ENCODE data around the gene MN1.

MN1 gene

GRCh38 chr22:27715106-27715505 is 86.5 kb downstream of the MN1 start:
- TF ChIP-seq EZH2phosphoT487 (IDR thresholded peaks at IDR 0.05; ENCODE audit: borderline replicate concordance, low read length) = no peak
- no peak for TF ChIP-seq CTCF (IDR thresholded peaks at IDR 0.05; ENCODE audit: low read depth, low read length, poor library complexity, severe bottlenecking)

GRCh38 chr22:27714068-27714467 is 87.5 kb downstream of the MN1 start:
- no peak overlapping the region for H3K4me2 ChIP-seq (ENCODE audit: low read length)
- no peaks in the 10 kb centered on the region for H3F3A ChIP-seq (ENCODE audit: control insufficient read depth, insufficient read depth)
- H3K27me3 ChIP-seq (ENCODE audit: control insufficient read depth, low read length) = no peaks in the 10 kb centered on the region
- no peak overlapping the region for H3K27ac ChIP-seq (ENCODE audit: low read depth, low read length)
- H3K4me1 ChIP-seq (ENCODE audit: control insufficient read depth, low read length) = no peaks in the 10 kb centered on the region
- H3K9me3 ChIP-seq (ENCODE audit: control insufficient read depth, insufficient read depth, low read length) = no peaks in the 10 kb centered on the region
- no peak overlapping the region for H3K4me3 ChIP-seq (ENCODE audit: low read length)
- H3K79me2 ChIP-seq (ENCODE audit: control insufficient read depth, low read length) = no peaks in the 10 kb centered on the region
- TF ChIP-seq EZH2phosphoT487 (IDR thresholded peaks at IDR 0.05; ENCODE audit: borderline replicate concordance, low read length) = no peak
- TF ChIP-seq CTCF (IDR thresholded peaks at IDR 0.05; ENCODE audit: low read depth, low read length, poor library complexity, severe bottlenecking) = no peak
- no peaks in the 10 kb centered on the region for H3K36me3 ChIP-seq (ENCODE audit: control insufficient read depth, low read length)
- no peaks in the 10 kb centered on the region for H3K9me2 ChIP-seq (replicated peaks; ENCODE audit: control insufficient read depth, low read length)
- no peaks in the 10 kb centered on the region for H4K20me1 ChIP-seq (ENCODE audit: control insufficient read depth, insufficient read depth, low read depth, low read length)

More at GRCh38 chr22:27715106-27715505, 86.5 kb downstream of the MN1 start:
- no peaks in the 10 kb centered on the region for H3K27me3 ChIP-seq (ENCODE audit: control insufficient read depth, low read length)
- H3K4me3 ChIP-seq (ENCODE audit: low read length) = no peak overlapping the region
- H3K27ac ChIP-seq (ENCODE audit: low read depth, low read length) = no peak overlapping the region
- no peaks in the 10 kb centered on the region for H3F3A ChIP-seq (ENCODE audit: control insufficient read depth, insufficient read depth)
- H3K36me3 ChIP-seq (ENCODE audit: control insufficient read depth, low read length) = no peaks in the 10 kb centered on the region
- no peaks in the 10 kb centered on the region for H3K9me3 ChIP-seq (ENCODE audit: control insufficient read depth, insufficient read depth, low read length)
- no peaks in the 10 kb centered on the region for H4K20me1 ChIP-seq (ENCODE audit: control insufficient read depth, insufficient read depth, low read depth, low read length)
- no peaks in the 10 kb centered on the region for H3K9me2 ChIP-seq (replicated peaks; ENCODE audit: control insufficient read depth, low read length)
- no peaks in the 10 kb centered on the region for H3K4me1 ChIP-seq (ENCODE audit: control insufficient read depth, low read length)
- H3K79me2 ChIP-seq (ENCODE audit: control insufficient read depth, low read length) = no peaks in the 10 kb centered on the region
- no peak overlapping the region for H3K4me2 ChIP-seq (ENCODE audit: low read length)

- no peak overlapping the region for H3K4me3 ChIP-seq (ENCODE audit: low read length)
- no peaks in the 10 kb centered on the region for H3K4me1 ChIP-seq (ENCODE audit: control insufficient read depth, low read length)
- TF ChIP-seq EZH2phosphoT487 (IDR thresholded peaks at IDR 0.05; ENCODE audit: borderline replicate concordance, low read length) = no peak
- TF ChIP-seq CTCF (IDR thresholded peaks at IDR 0.05; ENCODE audit: low read depth, low read length, poor library complexity, severe bottlenecking) = no peak
- no peaks in the 10 kb centered on the region for H3K79me2 ChIP-seq (ENCODE audit: control insufficient read depth, low read length)
- no peak overlapping the region for H3K27ac ChIP-seq (ENCODE audit: low read depth, low read length)
- no peaks in the 10 kb centered on the region for H3K36me3 ChIP-seq (ENCODE audit: control insufficient read depth, low read length)
- no peak overlapping the region for H3K4me2 ChIP-seq (ENCODE audit: low read length)
- no peaks in the 10 kb centered on the region for H3F3A ChIP-seq (ENCODE audit: control insufficient read depth, insufficient read depth)
- H3K9me3 ChIP-seq (ENCODE audit: control insufficient read depth, insufficient read depth, low read length) = no peaks in the 10 kb centered on the region
- H4K20me1 ChIP-seq (ENCODE audit: control insufficient read depth, insufficient read depth, low read depth, low read length) = no peaks in the 10 kb centered on the region
- H3K9me2 ChIP-seq (replicated peaks; ENCODE audit: control insufficient read depth, low read length) = no peaks in the 10 kb centered on the region
- no peaks in the 10 kb centered on the region for H3K27me3 ChIP-seq (ENCODE audit: control insufficient read depth, low read length)
Measured at GRCh38 chr22:27713461-27713860, 88.1 kb downstream of the MN1 start.

GRCh38 chr22:27711756-27712155 is 89.8 kb downstream of the MN1 start:
- no peaks in the 10 kb centered on the region for H3F3A ChIP-seq (ENCODE audit: control insufficient read depth, insufficient read depth)
- no peaks in the 10 kb centered on the region for H3K79me2 ChIP-seq (ENCODE audit: control insufficient read depth, low read length)
- H3K4me2 ChIP-seq (ENCODE audit: low read length) = no peak overlapping the region
- TF ChIP-seq CTCF (IDR thresholded peaks at IDR 0.05; ENCODE audit: low read depth, low read length, poor library complexity, severe bottlenecking) (no peak), EZH2phosphoT487 (IDR thresholded peaks at IDR 0.05; ENCODE audit: borderline replicate concordance, low read length) (no peak)
- H3K9me3 ChIP-seq (ENCODE audit: control insufficient read depth, insufficient read depth, low read length) = no peaks in the 10 kb centered on the region
- no peak overlapping the region for H3K4me3 ChIP-seq (ENCODE audit: low read length)
- H3K27ac ChIP-seq (ENCODE audit: low read depth, low read length) = no peak overlapping the region
- no peaks in the 10 kb centered on the region for H3K36me3 ChIP-seq (ENCODE audit: control insufficient read depth, low read length)
- H4K20me1 ChIP-seq (ENCODE audit: control insufficient read depth, insufficient read depth, low read depth, low read length) = no peaks in the 10 kb centered on the region
- H3K4me1 ChIP-seq (ENCODE audit: control insufficient read depth, low read length) = no peaks in the 10 kb centered on the region
- H3K27me3 ChIP-seq (ENCODE audit: control insufficient read depth, low read length) = no peaks in the 10 kb centered on the region
- H3K9me2 ChIP-seq (replicated peaks; ENCODE audit: control insufficient read depth, low read length) = no peaks in the 10 kb centered on the region

All from DOHH2 (cell line).